ENCODE data around the gene FAM117B. TPM values are rescaled to one million over a fixed set of nuclear protein-coding genes. Genes with fewer than 3 reads are reported as not detected.
A peak's percentile ranks its signal among the peaks of the same experiment; 100 is the strongest.

Gene FAM117B
- total RNA-seq, 2 experiments from 2014 or later = 23.0 to 24.9 TPM

- Mint-ChIP-seq H3K4me3 (no peak overlapping the region), H3K9me3 (peaks cover 26% of the 10 kb centered on the region), H3K27me3 (no peaks in the 10 kb centered on the region), H3K27ac (no peak overlapping the region), H3K36me3 (ENCODE audit: low read depth) (peaks cover 23% of the 10 kb centered on the region), H3K4me1 (peaks cover 17% of the 10 kb centered on the region)
- CTCF ChIA-PET = interaction anchor here (1.2 kb wide), 1 partner anchor 14 kb away, joined by 3 read pairs; no protein-coding TSS in a partner anchor
- POLR2A ChIA-PET = no interaction called here
- no peak for DNase-seq
Measured at GRCh38 chr2:202716953-202717597, 82.3 kb downstream of the FAM117B start.

DNA sequence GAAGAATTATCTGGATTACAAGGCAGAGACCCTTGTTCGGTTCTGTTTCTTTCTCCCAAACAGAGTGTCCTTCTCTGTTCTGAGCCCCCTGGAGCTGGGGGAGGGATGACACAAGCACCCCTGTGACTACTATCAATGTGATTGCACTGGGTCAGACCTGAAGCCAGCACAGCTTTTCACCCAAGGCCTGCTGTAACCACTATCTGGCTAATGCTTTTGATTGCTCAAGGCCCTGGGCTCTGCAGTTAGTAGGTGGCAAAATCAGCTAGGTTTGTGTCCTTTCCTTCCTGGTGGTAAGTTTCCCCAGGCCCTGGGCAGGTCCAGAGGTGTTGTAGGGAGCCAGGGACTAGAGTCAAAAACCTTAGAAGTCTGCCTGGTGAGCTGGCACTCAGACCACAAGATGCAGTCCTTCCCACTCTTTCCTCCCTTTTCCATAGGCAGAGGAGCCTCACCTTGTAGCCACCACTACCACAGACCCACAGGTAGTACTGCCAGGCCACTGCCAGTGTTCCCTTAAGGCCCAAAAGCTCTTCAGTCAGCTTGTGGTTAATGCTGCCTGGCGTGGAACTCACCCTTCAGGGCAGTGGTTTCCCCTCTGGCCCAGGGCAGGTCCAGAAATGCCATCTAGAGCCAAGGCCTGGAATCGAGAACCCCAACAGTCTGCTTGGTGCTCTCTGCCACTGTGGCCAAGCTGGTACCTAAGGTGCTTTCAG is 83.0 kb downstream of the FAM117B start:
- Mint-ChIP-seq H3K27ac (no peak overlapping the region), H3K36me3 (ENCODE audit: low read depth) (peaks cover 25% of the 10 kb centered on the region), H3K9me3 (peaks cover 22% of the 10 kb centered on the region), H3K4me1 (peaks cover 19% of the 10 kb centered on the region), H3K27me3 (no peaks in the 10 kb centered on the region), H3K4me3 (no peak overlapping the region)
- no peak for DNase-seq
- POLR2A ChIA-PET = no interaction called here
- CTCF ChIA-PET = interaction anchor here (1.2 kb wide), 1 partner anchor 13 kb away, joined by 3 read pairs; no protein-coding TSS in a partner anchor

- no peak overlapping the region for H3K4me3 Mint-ChIP-seq
Measured at GRCh38 chr2:202718614-202719013, 83.8 kb downstream of the FAM117B start.

GRCh38 chr2:202720226-202720625 is 85.5 kb downstream of the FAM117B start:
- CTCF ChIA-PET = interaction anchor here (0.7 kb wide), 1 partner anchor 94 kb away, joined by 3 read pairs; no protein-coding TSS in a partner anchor
- peaks cover 22% of the 10 kb centered on the region for H3K36me3 Mint-ChIP-seq (ENCODE audit: low read depth)
- POLR2A ChIA-PET = interaction anchor here (0.6 kb wide), 1 partner anchor 591 kb away, joined by 7 read pairs; no protein-coding TSS in a partner anchor
- DNase-seq = no peak
- no peak overlapping the region for H3K4me3 Mint-ChIP-seq
- peaks cover 19% of the 10 kb centered on the region for H3K4me1 Mint-ChIP-seq
- H3K9me3 Mint-ChIP-seq = peaks cover 14% of the 10 kb centered on the region
- H3K27ac Mint-ChIP-seq = no peak overlapping the region
- H3K27me3 Mint-ChIP-seq = no peaks in the 10 kb centered on the region

More at GRCh38 chr2:202718614-202719013, 83.8 kb downstream of the FAM117B start:
- Mint-ChIP-seq H3K27ac (no peak overlapping the region), H3K36me3 (ENCODE audit: low read depth) (peaks cover 18% of the 10 kb centered on the region), H3K27me3 (no peaks in the 10 kb centered on the region), H3K9me3 (peaks cover 14% of the 10 kb centered on the region), H3K4me1 (peaks cover 19% of the 10 kb centered on the region)
- no peak for DNase-seq
- POLR2A ChIA-PET = no interaction called here
- CTCF ChIA-PET = no interaction called here

DNA sequence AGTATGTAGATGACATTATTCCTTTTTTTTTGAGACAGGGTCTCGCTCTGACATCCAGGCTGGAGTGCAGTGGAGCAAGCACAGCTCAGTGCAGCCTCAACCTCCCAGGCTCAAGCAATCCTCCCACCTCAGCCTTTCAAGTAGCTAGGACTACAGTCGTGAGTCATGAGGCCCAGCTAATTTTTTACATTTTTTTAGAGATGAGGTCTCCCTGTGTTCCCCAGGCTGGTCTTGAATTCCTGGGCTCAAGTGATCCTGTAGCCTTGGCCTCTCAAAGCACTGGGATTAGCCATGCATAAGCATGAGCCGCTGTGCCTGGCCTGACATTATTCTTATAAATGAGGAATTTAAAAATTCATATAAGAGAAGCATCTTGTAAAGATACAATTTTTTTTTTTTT is 86.9 kb downstream of the FAM117B start:
- Mint-ChIP-seq H3K9me3 (peaks cover 5% of the 10 kb centered on the region), H3K4me3 (no peak overlapping the region), H3K36me3 (ENCODE audit: low read depth) (peaks cover 20% of the 10 kb centered on the region), H3K4me1 (peaks cover 13% of the 10 kb centered on the region), H3K27ac (no peak overlapping the region), H3K27me3 (no peaks in the 10 kb centered on the region)
- ChIA-PET CTCF (no interaction called here), POLR2A (no interaction called here)
- DNase-seq = no peak

GRCh38 chr2:202723746-202724145 is 89.0 kb downstream of the FAM117B start:
- H3K9me3 Mint-ChIP-seq = peaks cover under 1% of the 10 kb centered on the region
- no peak for DNase-seq
- H3K4me3 Mint-ChIP-seq = no peak overlapping the region
- H3K27ac Mint-ChIP-seq = no peak overlapping the region
- CTCF ChIA-PET = interaction anchor here (0.7 kb wide), 1 partner anchor 416 kb away, joined by 3 read pairs; no protein-coding TSS in a partner anchor
- H3K36me3 Mint-ChIP-seq (ENCODE audit: low read depth) = peaks cover 22% of the 10 kb centered on the region
- no peaks in the 10 kb centered on the region for H3K27me3 Mint-ChIP-seq
- peaks cover 4% of the 10 kb centered on the region for H3K4me1 Mint-ChIP-seq
- POLR2A ChIA-PET = no interaction called here

DNA sequence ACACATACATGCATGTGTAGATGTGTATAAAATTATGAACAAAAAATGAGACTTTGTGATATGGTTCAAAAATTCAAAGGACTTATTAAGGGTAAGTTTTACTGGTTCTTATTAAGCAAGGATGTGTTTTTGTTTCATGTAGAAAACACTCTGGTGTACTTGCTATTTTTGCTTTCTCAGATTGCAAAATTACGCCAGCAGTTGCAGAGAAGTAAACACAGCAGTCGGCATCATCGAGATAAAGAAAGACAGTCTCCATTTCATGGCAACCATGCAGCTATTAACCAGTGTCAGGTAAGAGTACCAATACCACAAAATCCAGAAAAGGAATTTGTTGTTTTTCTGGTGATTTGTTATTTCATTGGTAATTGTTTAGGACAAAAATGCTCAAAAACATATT is 91.3 kb downstream of the FAM117B start:
- ChIA-PET CTCF (interaction anchor here (0.7 to 1.5 kb wide), 4 partner anchors 9 to 1667 kb away, joined by 3 read pairs; no protein-coding TSS in a partner anchor), POLR2A (no interaction called here)
- Mint-ChIP-seq H3K27me3 (no peaks in the 10 kb centered on the region), H3K36me3 (ENCODE audit: low read depth) (peaks cover 40% of the 10 kb centered on the region), H3K4me3 (no peak overlapping the region), H3K27ac (no peak overlapping the region), H3K4me1 (peaks cover 2% of the 10 kb centered on the region), H3K9me3 (no peaks in the 10 kb centered on the region)
- no peak for DNase-seq

GRCh38 chr2:202736826-202737225 is 102.1 kb downstream of the FAM117B start:
- Mint-ChIP-seq H3K27me3 (no peaks in the 10 kb centered on the region), H3K9me3 (peaks cover 19% of the 10 kb centered on the region), H3K4me3 (no peak overlapping the region), H3K27ac (no peak overlapping the region), H3K4me1 (peaks cover 9% of the 10 kb centered on the region), H3K36me3 (ENCODE audit: low read depth) (peaks cover 44% of the 10 kb centered on the region)
- POLR2A ChIA-PET = no interaction called here
- DNase-seq = no peak
- CTCF ChIA-PET = no interaction called here

DNA sequence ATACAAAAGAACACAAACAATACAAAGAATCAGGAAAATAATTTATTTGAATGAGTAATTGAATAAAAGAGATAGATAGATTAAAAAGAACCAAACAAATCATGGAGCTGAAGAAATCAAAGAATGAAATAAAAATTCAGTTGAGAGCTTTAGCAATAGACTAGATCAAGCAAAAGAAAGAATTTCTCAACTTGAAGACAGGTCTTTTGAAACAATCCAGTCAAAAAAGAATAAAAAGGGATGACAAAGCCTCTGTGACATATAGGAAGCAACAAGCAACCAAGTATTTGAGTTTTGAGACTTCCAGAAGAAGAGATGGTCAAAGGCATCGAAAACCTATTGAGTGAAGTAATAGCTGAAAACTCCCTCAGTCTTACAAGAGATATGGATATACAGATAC is 108.8 kb downstream of the FAM117B start:
- Mint-ChIP-seq H3K27ac (no peak overlapping the region), H3K9me3 (peaks cover 46% of the 10 kb centered on the region), H3K4me1 (peaks cover 7% of the 10 kb centered on the region), H3K4me3 (no peak overlapping the region), H3K27me3 (no peaks in the 10 kb centered on the region), H3K36me3 (ENCODE audit: low read depth) (peaks cover 47% of the 10 kb centered on the region)
- POLR2A ChIA-PET = no interaction called here
- CTCF ChIA-PET = no interaction called here
- DNase-seq = no peak

- ChIA-PET CTCF (interaction anchor here (1.5 kb wide), 1 partner anchor 9 kb away, joined by 3 read pairs; no protein-coding TSS in a partner anchor), POLR2A (no interaction called here)
- Mint-ChIP-seq H3K4me3 (no peak overlapping the region), H3K36me3 (ENCODE audit: low read depth) (peaks cover 38% of the 10 kb centered on the region), H3K9me3 (peaks cover 21% of the 10 kb centered on the region), H3K27ac (no peak overlapping the region), H3K4me1 (peaks cover 28% of the 10 kb centered on the region), H3K27me3 (no peaks in the 10 kb centered on the region)
- no peak for DNase-seq
Measured at GRCh38 chr2:202749477-202749876, 114.7 kb downstream of the FAM117B start.

DNA sequence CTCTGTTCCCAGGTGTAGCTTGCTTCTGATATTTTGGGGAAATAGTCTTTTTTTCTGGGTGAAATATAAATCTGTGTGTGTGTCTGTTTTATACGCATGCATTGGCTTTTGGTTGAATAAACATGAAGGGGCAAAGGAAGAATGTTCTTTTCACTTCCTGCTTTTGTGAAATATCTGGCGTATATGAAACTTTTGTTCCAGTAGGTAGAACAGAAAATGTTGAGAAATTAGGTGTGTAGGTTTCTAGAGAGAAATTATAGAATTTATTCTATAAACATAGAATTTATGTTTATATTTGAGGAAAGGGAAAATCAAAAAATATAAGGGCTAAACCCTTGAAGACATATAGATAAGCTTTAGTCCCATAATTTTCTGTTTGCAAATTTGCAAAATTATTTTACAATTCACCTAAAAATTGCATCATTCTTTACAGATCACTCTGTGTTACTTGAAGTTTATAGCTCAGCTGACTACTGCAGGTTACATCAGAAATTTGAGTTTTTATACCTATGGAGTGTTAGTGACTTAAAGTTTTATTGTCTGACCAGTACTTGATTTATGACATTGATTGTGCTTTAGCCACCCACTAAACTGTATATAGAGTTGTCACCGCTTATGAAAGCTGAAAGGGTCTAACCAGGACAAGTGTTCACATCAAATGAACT is 116.1 kb downstream of the FAM117B start:
- no peak for DNase-seq
- peak overlapping the region; percentile 72 for H3K27ac Mint-ChIP-seq
- H3K4me1 Mint-ChIP-seq = peaks cover 25% of the 10 kb centered on the region
- H3K36me3 Mint-ChIP-seq (ENCODE audit: low read depth) = peaks cover 29% of the 10 kb centered on the region
- ChIA-PET CTCF (no interaction called here), POLR2A (no interaction called here)
- peaks cover 14% of the 10 kb centered on the region for H3K9me3 Mint-ChIP-seq
- H3K27me3 Mint-ChIP-seq = no peaks in the 10 kb centered on the region
- H3K4me3 Mint-ChIP-seq = no peak overlapping the region

- Mint-ChIP-seq H3K4me3 (no peak overlapping the region), H3K36me3 (ENCODE audit: low read depth) (peaks cover 31% of the 10 kb centered on the region), H3K4me1 (peaks cover 25% of the 10 kb centered on the region), H3K27ac (no peak overlapping the region), H3K27me3 (no peaks in the 10 kb centered on the region), H3K9me3 (peaks cover 5% of the 10 kb centered on the region)
- ChIA-PET POLR2A (no interaction called here), CTCF (interaction anchor here (0.6 to 0.7 kb wide), 2 partner anchors 17 to 301 kb away, joined by 3 read pairs; no protein-coding TSS in a partner anchor)
- no peak for DNase-seq
Measured at GRCh38 chr2:202752071-202752470, 117.3 kb downstream of the FAM117B start.

DNA sequence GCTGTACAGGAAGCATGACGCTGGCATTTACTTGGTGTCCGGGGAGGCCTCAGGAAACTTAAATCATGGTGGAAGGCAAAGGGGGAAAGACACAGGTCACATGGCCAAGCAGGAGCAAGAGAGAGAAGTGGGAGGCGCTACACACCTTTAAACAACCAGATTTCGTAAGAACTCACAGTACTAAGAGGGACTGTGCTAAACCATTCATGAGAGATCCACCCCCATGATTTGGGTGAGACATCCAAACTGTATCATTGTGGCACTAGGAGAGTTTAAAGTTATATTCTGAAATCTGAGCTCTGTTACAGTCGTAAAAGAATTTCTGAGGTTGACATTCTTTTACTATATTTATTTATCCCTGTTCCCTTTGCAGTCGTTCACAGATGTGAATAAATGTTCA is 120.2 kb downstream of the FAM117B start:
- H3K4me3 Mint-ChIP-seq = no peak overlapping the region
- peak overlapping the region; percentile 66 for H3K27ac Mint-ChIP-seq
- H3K4me1 Mint-ChIP-seq = peaks cover 23% of the 10 kb centered on the region
- H3K27me3 Mint-ChIP-seq = no peaks in the 10 kb centered on the region
- ChIA-PET POLR2A (no interaction called here), CTCF (no interaction called here)
- H3K36me3 Mint-ChIP-seq (ENCODE audit: low read depth) = peaks cover 46% of the 10 kb centered on the region
- peaks cover 3% of the 10 kb centered on the region for H3K9me3 Mint-ChIP-seq
- DNase-seq = no peak
